ENCODE data around the gene TMPRSS7. TPM values are rescaled to one million over a fixed set of nuclear protein-coding genes. Genes with fewer than 3 reads are reported as not detected.

The TMPRSS7 gene
- total and polyA plus RNA-seq, 2 of the 8 experiments (the other 6 are each of a cell fraction or from before 2014, with no cell fraction given), result not detected

DNA sequence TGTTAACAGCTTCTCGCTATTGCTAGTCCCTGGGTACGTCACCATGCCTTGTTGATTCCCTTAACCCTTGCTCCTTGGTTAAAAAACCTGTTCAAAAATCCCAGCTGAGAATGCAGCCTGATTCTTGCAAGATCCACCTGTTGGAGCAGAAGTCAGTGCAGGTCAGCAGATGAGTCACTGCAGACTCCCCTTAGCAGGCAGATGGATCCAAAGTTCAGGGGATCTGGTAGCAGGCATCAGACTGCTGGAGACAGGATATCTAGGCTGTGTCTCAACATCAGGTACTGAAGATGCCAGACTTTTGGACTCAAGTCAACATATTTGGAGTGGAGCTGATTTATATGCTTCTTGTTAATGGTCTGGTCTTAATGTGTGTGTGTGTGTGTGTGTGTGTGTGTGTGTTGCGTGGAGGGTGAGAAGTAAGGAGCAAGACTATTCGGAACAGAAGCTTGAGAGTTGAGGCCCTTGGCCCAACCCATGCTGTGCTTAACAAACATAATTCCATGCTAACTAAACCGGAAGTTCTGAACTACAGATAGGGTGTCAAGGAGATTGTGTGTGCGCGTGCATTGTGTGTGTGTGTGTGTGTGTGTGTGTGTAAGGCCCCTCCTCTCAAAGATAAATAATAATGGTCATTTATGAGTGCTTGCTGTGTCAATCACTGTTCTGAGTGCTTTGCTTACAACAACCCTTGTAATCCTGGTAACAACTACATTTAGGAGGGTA is 50.6 kb downstream of the TMPRSS7 start:
- Histone ChIP-seq H3K4me2 (ENCODE audit: insufficient read depth in 1 of 2, low read depth in 2 of 2, low read length in 2 of 2) (peak overlapping the region; percentile 80 to 84; a peak in 3 of 4 replicates), H2BK5ac (ENCODE audit: low read depth, low read length) (no peak overlapping the region), H3K14ac (ENCODE audit: insufficient read length) (no peak overlapping the region), H2BK15ac (ENCODE audit: low read length) (0 out of 2 replicates have a peak overlapping the region, but pooled peaks have one; percentile 61), H3K27me3 (replicated peaks in 1 of 4; ENCODE audit: control insufficient read depth in 3 of 4, extremely low read depth in 1 of 4, insufficient read depth in 3 of 4, low read length in 3 of 4) (peaks cover 0 to 12% (median 7%) of the 10 kb centered on the region in 4 experiments; a peak in 3 of 7 replicates), H3K9ac (replicated peaks in 1 of 4; ENCODE audit: extremely low read depth in 1 of 4, low read depth in 3 of 4, low read length in 3 of 4) (no peak overlapping the region), H2BK12ac (ENCODE audit: low read depth, low read length) (no peak overlapping the region; the same call in 1 of the 2 replicates), H3K18ac (ENCODE audit: extremely low read depth, low read length) (no peak overlapping the region), H4K20me1 (replicated peaks in 1 of 2; ENCODE audit: control insufficient read depth in 1 of 2, insufficient read depth in 2 of 2, low read length in 2 of 2) (no peaks in the 10 kb centered on the region), H3K23ac (ENCODE audit: insufficient read length) (no peak overlapping the region), H2AFZ (ENCODE audit: low read length) (no peak overlapping the region), H2BK120ac (replicated peaks; ENCODE audit: low read depth, low read length) (no peak overlapping the region), H4K91ac (replicated peaks; ENCODE audit: insufficient read length, low read length) (no peak overlapping the region), H2BK20ac (ENCODE audit: low read length) (no peak overlapping the region), H3K4me3 (ENCODE audit: extremely low read depth in 1 of 4, insufficient read depth in 2 of 4, low read depth in 3 of 4, low read length in 4 of 4) (peak overlapping the region in 3 of 4 experiments; percentile 55 to 82 (median 72); a peak in 4 of 8 replicates), H3K23me2 (ENCODE audit: low read depth, low read length) (peaks cover 7% of the 10 kb centered on the region), H3K56ac (replicated peaks; ENCODE audit: insufficient read length, low read depth, low read length) (no peak overlapping the region), H4K8ac (ENCODE audit: extremely low read depth, insufficient read depth, low read length) (no peak overlapping the region), H3K79me2 (ENCODE audit: control insufficient read depth in 1 of 2, insufficient read depth in 2 of 2, low read length in 2 of 2) (peaks cover 0 to 19% of the 10 kb centered on the region in 2 experiments; a peak in 2 of 4 replicates), H2AK5ac (ENCODE audit: low read depth, low read length) (no peak overlapping the region), H4K5ac (ENCODE audit: insufficient read length, low read depth, low read length) (no peak overlapping the region), H3K36me3 (ENCODE audit: control insufficient read depth in 2 of 4, insufficient read depth in 4 of 4, low read length in 3 of 4) (no peaks in the 10 kb centered on the region), H3K4me1 (replicated peaks in 1 of 4; ENCODE audit: control insufficient read depth in 3 of 4, insufficient read depth in 4 of 4, low read length in 3 of 4) (peaks cover 0 to 8% (median 6%) of the 10 kb centered on the region in 4 experiments; a peak in 5 of 7 replicates), H3K4ac (replicated peaks; ENCODE audit: insufficient read length, low read depth, low read length) (no peak overlapping the region), H3K27ac (ENCODE audit: low read depth, low read length) (no peak overlapping the region), H3K79me1 (ENCODE audit: low read depth, low read length) (no peaks in the 10 kb centered on the region), H3K9me3 (ENCODE audit: insufficient read depth in 2 of 2, low read depth in 1 of 2, low read length in 1 of 2) (no peaks in the 10 kb centered on the region)
- ChIA-PET POLR2A (ENCODE audit: partially characterized antibody) (interaction anchor here (0.6 to 0.9 kb wide), 2 partner anchors 13 to 1646 kb away, joined by 3 read pairs; no protein-coding TSS in a partner anchor), CTCF (ENCODE audit: partially characterized antibody) (interaction anchor here (1.2 kb wide), 2 partner anchors 21 to 544 kb away, joined by 3 to 4 read pairs; no protein-coding TSS in a partner anchor)
- FAIRE-seq (no peak), DNase-seq (ENCODE audit: low read depth in 1 of 2, low spot score in 2 of 2) (no peak)
- TF ChIP-seq RFX5 (IDR thresholded peaks at IDR 0.05; ENCODE audit: borderline replicate concordance, low read depth, low read length), result no peak
- no peak for TF ChIP-seq EZH2 (IDR thresholded peaks at IDR 0.05; ENCODE audit: low read depth, low read length, severe bottlenecking)
- no peak for TF ChIP-seq BACH1 (IDR thresholded peaks at IDR 0.05; ENCODE audit: low read length)
- TF ChIP-seq CTBP2 (IDR thresholded peaks at IDR 0.05; ENCODE audit: borderline replicate concordance, insufficient read depth, insufficient read length, low read length), result no peak
- no peak for TF ChIP-seq JUN (IDR thresholded peaks at IDR 0.05; ENCODE audit: low read depth, low read length)
- no peak for TF ChIP-seq EGR1 (IDR thresholded peaks at IDR 0.05; ENCODE audit: borderline replicate concordance, low read depth, low read length)
- no peak for TF ChIP-seq KDM5A (IDR thresholded peaks at IDR 0.05; ENCODE audit: low read length)
- TF ChIP-seq SIX5 (IDR thresholded peaks at IDR 0.05; ENCODE audit: low read depth, low read length), result no peak
- TF ChIP-seq TEAD4 (IDR thresholded peaks at IDR 0.05; ENCODE audit: low read depth, low read length), result no peak
- TF ChIP-seq CBX8 (IDR thresholded peaks at IDR 0.05; ENCODE audit: borderline replicate concordance, low read depth, low read length), result no peak
- WGBS, 2 experiments (ENCODE audit: extremely low coverage in 1 of 2, insufficient coverage in 1 of 2, insufficient read length in 1 of 2, insufficient replicate concordance in 2 of 2, low coverage in 1 of 2, low lambda C conversion rate in 2 of 2, missing lambda C conversion rate in 1 of 2), result 85% methylated on average over 7 of the region's 7 CpGs; no CpG with 5 or more reads in 1 of the 2 experiments
